ENCODE results near the gene GALNT8. TPM values are rescaled to one million over a fixed set of nuclear protein-coding genes. Genes with fewer than 3 reads are reported as not detected.

GALNT8 gene
- total and polyA plus RNA-seq, 9 of the 15 experiments (the other 6 are each of a cell fraction or from before 2014, with no cell fraction given), result 0.11 to 0.23 (median 0.21) TPM; not detected in 6

DNA sequence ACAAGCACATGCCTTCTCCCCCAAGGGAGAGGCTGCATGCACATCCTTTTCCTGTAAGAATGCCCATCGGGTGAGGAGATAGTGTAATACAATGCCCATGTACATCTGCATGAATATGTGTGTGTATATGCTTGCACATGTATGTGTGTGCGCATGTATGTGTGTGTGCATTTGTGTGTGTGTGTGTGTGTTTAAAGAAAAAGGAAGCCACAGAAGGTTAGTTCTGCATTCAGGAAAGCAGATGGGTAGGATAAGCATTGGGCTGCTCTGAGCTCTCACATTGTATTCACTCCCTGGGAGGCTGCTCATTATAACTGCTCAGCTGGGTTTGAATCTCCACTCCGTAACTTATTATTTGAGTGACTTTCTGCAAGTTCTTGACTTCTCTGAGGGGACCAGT lies 74.3 kb downstream of the GALNT8 start:
- Histone ChIP-seq H3K9me3 (replicated peaks; ENCODE audit: control insufficient read depth, insufficient read depth, low read depth, low read length) (no peaks in the 10 kb centered on the region), H3K79me2 (ENCODE audit: control insufficient read depth, insufficient read depth, low read length) (no peaks in the 10 kb centered on the region), H2AFZ (ENCODE audit: low read depth, low read length) (no peak overlapping the region), H3K27me3 (ENCODE audit: control insufficient read depth in 2 of 2, insufficient read depth in 2 of 2, low read length in 2 of 2) (peaks cover 0 to 4% of the 10 kb centered on the region in 2 experiments; a peak in 1 of 5 replicates), H3K27ac (ENCODE audit: extremely low read depth, low read depth, low read length) (no peak overlapping the region), H3K4me2 (ENCODE audit: insufficient read depth, low read length) (no peak overlapping the region), H3K4me3 (no peak overlapping the region), H3K9me1 (ENCODE audit: control insufficient read depth, insufficient read depth, low read length) (no peaks in the 10 kb centered on the region), H3K36me3 (ENCODE audit: control insufficient read depth, insufficient read depth, low read length) (no peaks in the 10 kb centered on the region), H4K20me1 (replicated peaks; ENCODE audit: control insufficient read depth, insufficient read depth, low read length) (no peaks in the 10 kb centered on the region), H3K4me1 (replicated peaks in 1 of 2; ENCODE audit: control insufficient read depth in 2 of 2, insufficient read depth in 2 of 2, low read length in 2 of 2) (no peaks in the 10 kb centered on the region), H3K9ac (ENCODE audit: insufficient read depth in 1 of 2, low read depth in 2 of 2, low read length in 2 of 2) (no peak overlapping the region)
- WGBS (ENCODE audit: insufficient coverage, low coverage, missing lambda C conversion rate), result 4% methylated on average over 2 of the region's 3 CpGs
- DNase-seq (ENCODE audit: extremely low read depth in 1 of 4, low spot score in 3 of 4) (no peak), ATAC-seq (no peak), FAIRE-seq (no peak)
- intact Hi-C loops (cut with micrococcal nuclease), result no loop called here
- ChIA-PET CTCF (ENCODE audit: low intra/inter-chr PET ratio) (no interaction called here), POLR2A (no interaction called here)
- in situ Hi-C loops (cut with MboI), result no loop called here
- TF ChIP-seq, protein P1, sequence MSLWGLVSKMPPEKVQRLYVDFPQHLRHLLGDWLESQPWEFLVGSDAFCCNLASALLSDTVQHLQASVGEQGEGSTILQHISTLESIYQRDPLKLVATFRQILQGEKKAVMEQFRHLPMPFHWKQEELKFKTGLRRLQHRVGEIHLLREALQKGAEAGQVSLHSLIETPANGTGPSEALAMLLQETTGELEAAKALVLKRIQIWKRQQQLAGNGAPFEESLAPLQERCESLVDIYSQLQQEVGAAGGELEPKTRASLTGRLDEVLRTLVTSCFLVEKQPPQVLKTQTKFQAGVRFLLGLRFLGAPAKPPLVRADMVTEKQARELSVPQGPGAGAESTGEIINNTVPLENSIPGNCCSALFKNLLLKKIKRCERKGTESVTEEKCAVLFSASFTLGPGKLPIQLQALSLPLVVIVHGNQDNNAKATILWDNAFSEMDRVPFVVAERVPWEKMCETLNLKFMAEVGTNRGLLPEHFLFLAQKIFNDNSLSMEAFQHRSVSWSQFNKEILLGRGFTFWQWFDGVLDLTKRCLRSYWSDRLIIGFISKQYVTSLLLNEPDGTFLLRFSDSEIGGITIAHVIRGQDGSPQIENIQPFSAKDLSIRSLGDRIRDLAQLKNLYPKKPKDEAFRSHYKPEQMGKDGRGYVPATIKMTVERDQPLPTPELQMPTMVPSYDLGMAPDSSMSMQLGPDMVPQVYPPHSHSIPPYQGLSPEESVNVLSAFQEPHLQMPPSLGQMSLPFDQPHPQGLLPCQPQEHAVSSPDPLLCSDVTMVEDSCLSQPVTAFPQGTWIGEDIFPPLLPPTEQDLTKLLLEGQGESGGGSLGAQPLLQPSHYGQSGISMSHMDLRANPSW (CRISPR knock-in tag; IDR thresholded peaks at IDR 0.05), result no peak
- TF ChIP-seq, protein P2, sequence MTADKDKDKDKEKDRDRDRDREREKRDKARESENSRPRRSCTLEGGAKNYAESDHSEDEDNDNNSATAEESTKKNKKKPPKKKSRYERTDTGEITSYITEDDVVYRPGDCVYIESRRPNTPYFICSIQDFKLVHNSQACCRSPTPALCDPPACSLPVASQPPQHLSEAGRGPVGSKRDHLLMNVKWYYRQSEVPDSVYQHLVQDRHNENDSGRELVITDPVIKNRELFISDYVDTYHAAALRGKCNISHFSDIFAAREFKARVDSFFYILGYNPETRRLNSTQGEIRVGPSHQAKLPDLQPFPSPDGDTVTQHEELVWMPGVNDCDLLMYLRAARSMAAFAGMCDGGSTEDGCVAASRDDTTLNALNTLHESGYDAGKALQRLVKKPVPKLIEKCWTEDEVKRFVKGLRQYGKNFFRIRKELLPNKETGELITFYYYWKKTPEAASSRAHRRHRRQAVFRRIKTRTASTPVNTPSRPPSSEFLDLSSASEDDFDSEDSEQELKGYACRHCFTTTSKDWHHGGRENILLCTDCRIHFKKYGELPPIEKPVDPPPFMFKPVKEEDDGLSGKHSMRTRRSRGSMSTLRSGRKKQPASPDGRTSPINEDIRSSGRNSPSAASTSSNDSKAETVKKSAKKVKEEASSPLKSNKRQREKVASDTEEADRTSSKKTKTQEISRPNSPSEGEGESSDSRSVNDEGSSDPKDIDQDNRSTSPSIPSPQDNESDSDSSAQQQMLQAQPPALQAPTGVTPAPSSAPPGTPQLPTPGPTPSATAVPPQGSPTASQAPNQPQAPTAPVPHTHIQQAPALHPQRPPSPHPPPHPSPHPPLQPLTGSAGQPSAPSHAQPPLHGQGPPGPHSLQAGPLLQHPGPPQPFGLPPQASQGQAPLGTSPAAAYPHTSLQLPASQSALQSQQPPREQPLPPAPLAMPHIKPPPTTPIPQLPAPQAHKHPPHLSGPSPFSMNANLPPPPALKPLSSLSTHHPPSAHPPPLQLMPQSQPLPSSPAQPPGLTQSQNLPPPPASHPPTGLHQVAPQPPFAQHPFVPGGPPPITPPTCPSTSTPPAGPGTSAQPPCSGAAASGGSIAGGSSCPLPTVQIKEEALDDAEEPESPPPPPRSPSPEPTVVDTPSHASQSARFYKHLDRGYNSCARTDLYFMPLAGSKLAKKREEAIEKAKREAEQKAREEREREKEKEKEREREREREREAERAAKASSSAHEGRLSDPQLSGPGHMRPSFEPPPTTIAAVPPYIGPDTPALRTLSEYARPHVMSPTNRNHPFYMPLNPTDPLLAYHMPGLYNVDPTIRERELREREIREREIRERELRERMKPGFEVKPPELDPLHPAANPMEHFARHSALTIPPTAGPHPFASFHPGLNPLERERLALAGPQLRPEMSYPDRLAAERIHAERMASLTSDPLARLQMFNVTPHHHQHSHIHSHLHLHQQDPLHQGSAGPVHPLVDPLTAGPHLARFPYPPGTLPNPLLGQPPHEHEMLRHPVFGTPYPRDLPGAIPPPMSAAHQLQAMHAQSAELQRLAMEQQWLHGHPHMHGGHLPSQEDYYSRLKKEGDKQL (CRISPR knock-in tag; IDR thresholded peaks at IDR 0.05; ENCODE audit: borderline replicate concordance), result no peak
- TF ChIP-seq ILF3 (IDR thresholded peaks at IDR 0.05; ENCODE audit: borderline replicate concordance), result no peak
- TF ChIP-seq, protein P3, sequence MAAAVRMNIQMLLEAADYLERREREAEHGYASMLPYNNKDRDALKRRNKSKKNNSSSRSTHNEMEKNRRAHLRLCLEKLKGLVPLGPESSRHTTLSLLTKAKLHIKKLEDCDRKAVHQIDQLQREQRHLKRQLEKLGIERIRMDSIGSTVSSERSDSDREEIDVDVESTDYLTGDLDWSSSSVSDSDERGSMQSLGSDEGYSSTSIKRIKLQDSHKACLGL (CRISPR knock-in tag; IDR thresholded peaks at IDR 0.05; ENCODE audit: borderline replicate concordance, poor library complexity, severe bottlenecking), result no peak
- no peak for TF ChIP-seq BDP1 (IDR thresholded peaks at IDR 0.05; ENCODE audit: insufficient read depth, insufficient read length)
- TF ChIP-seq CC2D1A (IDR thresholded peaks at IDR 0.05), result no peak
- TF ChIP-seq SRF (CRISPR knock-in tag; IDR thresholded peaks at IDR 0.05), result no peak
- no peak for TF ChIP-seq TEAD2 (tag; IDR thresholded peaks at IDR 0.05)
- TF ChIP-seq, protein P4, sequence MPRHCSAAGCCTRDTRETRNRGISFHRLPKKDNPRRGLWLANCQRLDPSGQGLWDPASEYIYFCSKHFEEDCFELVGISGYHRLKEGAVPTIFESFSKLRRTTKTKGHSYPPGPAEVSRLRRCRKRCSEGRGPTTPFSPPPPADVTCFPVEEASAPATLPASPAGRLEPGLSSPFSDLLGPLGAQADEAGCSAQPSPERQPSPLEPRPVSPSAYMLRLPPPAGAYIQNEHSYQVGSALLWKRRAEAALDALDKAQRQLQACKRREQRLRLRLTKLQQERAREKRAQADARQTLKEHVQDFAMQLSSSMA (CRISPR knock-in tag; IDR thresholded peaks at IDR 0.05), result no peak
- BruUV-seq (replicated peaks), result no TSS peak

Data from K562 (cell line).